PFSK-1 (cell line): Measurements from ENCODE around the gene CHST11.

Source experiments
- FOXP2 ChIP-seq: optimal IDR thresholded peaks from 2 replicates; pipeline ENCODE3; 2011; ENCODE audit warnings: borderline replicate concordance, control low read depth, inconsistent platforms; ENCODE audit not compliant: insufficient read depth; ENCODE audit errors: extremely low read length, extremely low read depth
- POLR2AphosphoS5 ChIP-seq: IDR thresholded peaks from 2 replicates; pipeline ENCODE4 v1.6.1; 2012; ENCODE audit warnings: low read depth, mild to moderate bottlenecking, control low read depth, low read length, moderate library complexity
- REST ChIP-seq, 2 experiments: IDR thresholded peaks; 2 replicates each; pipeline versions ENCODE4 v1.6.1 to v1.8.0; 2011 to 2012; ENCODE audit warnings: low read depth in 2 of 2, low read length in 2 of 2, control low read depth in 1 of 2, inconsistent platforms in 1 of 2, mild to moderate bottlenecking in 1 of 2, moderate library complexity in 1 of 2; ENCODE audit not compliant: insufficient read depth in 1 of 2
- SIN3A ChIP-seq: IDR thresholded peaks from 2 replicates; pipeline ENCODE4 v1.6.1; 2012; ENCODE audit warnings: mild to moderate bottlenecking, low read length, moderate library complexity, borderline replicate concordance; ENCODE audit not compliant: insufficient read depth
- TAF1 ChIP-seq: IDR thresholded peaks from 2 replicates; pipeline ENCODE4 v1.6.1; 2012; ENCODE audit warnings: low read length, control low read depth, borderline replicate concordance; ENCODE audit not compliant: insufficient read depth

The CHST11 gene

GRCh38 chr12:104637604-104638003, 180.9 kb downstream of the CHST11 start:
- TF ChIP-seq FOXP2 (no peak), REST (IDR thresholded peaks at IDR 0.05; ENCODE audit: insufficient read depth in 1 of 2, low read depth in 2 of 2, low read length in 2 of 2) (no peak), SIN3A (no peak), POLR2AphosphoS5 (no peak), TAF1 (no peak)

DNA sequence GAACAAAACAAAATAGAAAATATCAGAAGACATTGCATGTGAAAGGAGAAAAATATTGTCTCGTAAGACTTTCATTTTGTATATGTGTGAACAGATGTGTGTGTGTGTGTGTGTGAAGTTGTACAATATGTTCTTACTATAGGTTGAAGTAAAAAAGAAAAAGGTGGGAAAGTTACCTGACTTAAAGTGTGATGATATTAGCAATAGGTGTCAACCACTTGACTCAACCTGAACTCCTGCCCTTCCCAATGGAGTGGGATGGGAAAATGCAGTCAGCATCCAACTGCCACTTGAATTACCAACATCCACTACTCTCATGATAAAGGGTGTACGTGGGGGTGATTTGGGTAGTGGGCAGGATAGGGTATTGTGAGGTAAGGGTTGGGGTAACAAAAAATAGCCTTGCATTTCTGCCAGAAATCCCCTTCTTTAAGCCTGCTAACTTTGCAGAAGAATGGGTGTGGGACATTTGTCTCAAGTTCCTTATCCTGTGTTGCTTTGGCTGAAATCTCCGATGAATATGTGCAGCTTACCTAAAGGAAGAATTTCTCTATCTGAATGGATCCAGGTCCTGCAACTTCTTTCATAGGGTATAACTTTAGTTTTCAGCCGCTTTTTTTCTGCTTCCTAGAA, 181.6 kb downstream of the CHST11 start:
- no peak for TF ChIP-seq TAF1
- no peak for TF ChIP-seq SIN3A

- no peak for TF ChIP-seq POLR2AphosphoS5
- no peak for TF ChIP-seq TAF1
- TF ChIP-seq SIN3A, result no peak
- no peak for TF ChIP-seq FOXP2
- TF ChIP-seq REST (IDR thresholded peaks at IDR 0.05; ENCODE audit: insufficient read depth in 1 of 2, low read depth in 2 of 2, low read length in 2 of 2), result no peak
Measured at GRCh38 chr12:104638851-104639240, 182.1 kb downstream of the CHST11 start.

- TF ChIP-seq SIN3A (no peak), REST (IDR thresholded peaks at IDR 0.05; ENCODE audit: insufficient read depth in 1 of 2, low read depth in 2 of 2, low read length in 2 of 2) (no peak), FOXP2 (no peak), TAF1 (no peak), POLR2AphosphoS5 (no peak)
Measured at GRCh38 chr12:104640956-104641355, 184.2 kb downstream of the CHST11 start.

DNA sequence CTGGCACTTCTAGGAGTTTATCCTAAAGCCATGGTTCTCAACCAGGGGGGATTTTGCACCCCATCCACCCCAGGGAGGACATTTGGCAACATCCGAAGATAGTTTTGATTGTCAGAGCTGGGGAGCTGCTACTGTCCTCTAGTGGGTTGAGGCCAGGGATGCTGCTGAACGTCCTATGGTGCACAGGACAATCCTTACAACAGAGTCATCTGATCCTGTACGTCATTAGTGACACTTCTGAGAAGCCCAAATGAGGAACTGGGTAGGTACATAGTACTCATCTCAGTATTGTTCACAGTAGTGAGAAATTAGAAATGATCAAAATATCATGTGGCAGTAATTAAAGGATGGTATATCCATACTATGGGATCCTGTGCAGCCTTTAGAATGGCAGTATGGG, 185.1 kb downstream of the CHST11 start:
- TF ChIP-seq SIN3A, result no peak

DNA sequence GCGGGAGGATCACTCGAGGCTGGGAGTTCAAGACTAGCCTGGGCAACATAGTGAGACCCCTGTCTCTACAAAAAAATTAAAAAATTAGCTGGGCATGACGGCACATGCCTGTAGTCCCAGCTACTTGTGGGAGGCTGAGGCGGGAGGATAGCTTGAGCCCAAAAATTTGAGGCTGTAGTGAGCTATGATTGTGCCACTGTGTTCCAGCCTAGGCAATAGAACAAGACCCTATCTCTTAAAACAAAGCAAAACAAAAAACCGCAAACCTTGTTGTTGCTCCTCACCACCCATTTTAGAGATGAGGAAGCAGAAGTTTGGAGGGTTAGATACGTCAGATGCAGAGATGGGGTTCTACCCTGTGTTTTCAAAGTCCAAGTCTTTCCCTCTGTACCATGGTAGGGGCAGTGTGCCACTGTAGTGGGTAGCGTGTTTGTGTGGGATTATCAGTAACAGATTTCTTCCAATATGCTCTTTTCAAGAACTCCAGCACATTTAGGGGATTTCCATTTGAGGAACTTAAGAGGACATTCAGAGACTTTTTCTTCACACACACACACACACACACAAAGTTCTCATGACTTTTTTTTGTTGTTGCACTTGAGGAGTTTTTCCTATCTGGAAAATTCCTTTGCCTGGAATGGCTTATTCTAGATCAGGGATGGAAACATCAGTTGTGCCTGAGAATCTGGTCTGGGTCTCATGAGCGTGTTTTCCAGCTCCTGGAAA, 186.5 kb downstream of the CHST11 start:
- TF ChIP-seq REST (IDR thresholded peaks at IDR 0.05; ENCODE audit: insufficient read depth in 1 of 2, low read depth in 2 of 2, low read length in 2 of 2) (no peak), FOXP2 (no peak), SIN3A (no peak), POLR2AphosphoS5 (no peak)
